Osteoblast (primary cell): ENCODE results near the gene NF2. TPM values are rescaled to one million over a fixed set of nuclear protein-coding genes. Genes with fewer than 3 reads are reported as not detected.

Source experiments
- DNase-seq: peaks from one replicate; pipeline ENCODE4 v3.0.0; 2011; ENCODE audit warnings: low spot score, mixed read lengths; ENCODE audit not compliant: insufficient read length; ENCODE audit errors: missing footprints
- H2AFZ ChIP-seq: 2 replicates; pipeline ENCODE4 v1.6.0; 2011; ENCODE audit warnings: mild to moderate bottlenecking, low read length
- H3K27ac ChIP-seq: 2 replicates; pipeline ENCODE4 v1.5.1; 2011; ENCODE audit warnings: mild to moderate bottlenecking, low read depth, low read length, moderate library complexity
- H3K27me3 ChIP-seq: 2 replicates; pipeline ENCODE4 v1.6.0; 2012; ENCODE audit warnings: mild to moderate bottlenecking, control low read depth, inconsistent platforms, low read length, moderate library complexity; ENCODE audit not compliant: insufficient read depth
- H3K36me3 ChIP-seq: 2 replicates; pipeline ENCODE4 v1.5.1; 2011; ENCODE audit warnings: mild to moderate bottlenecking, low read length, control low read depth, moderate library complexity; ENCODE audit not compliant: insufficient read depth
- H3K4me1 ChIP-seq: 2 replicates; pipeline ENCODE4 v1.5.1; 2011; ENCODE audit warnings: mild to moderate bottlenecking, low read length, control low read depth, moderate library complexity; ENCODE audit not compliant: insufficient read depth
- H3K4me2 ChIP-seq: 2 replicates; pipeline ENCODE4 v1.6.0; 2011; ENCODE audit warnings: mild to moderate bottlenecking, low read length; ENCODE audit not compliant: insufficient read depth
- H3K4me3 ChIP-seq: fragments of 200-600 bp; sonication (generic); 3 replicates; pipeline ENCODE4 v1.5.1; 2012; ENCODE audit warnings: mild to moderate bottlenecking, low read length, inconsistent platforms; ENCODE audit not compliant: insufficient read depth
- H3K79me2 ChIP-seq: 2 replicates; pipeline ENCODE4 v1.6.0; 2012; ENCODE audit warnings: mild to moderate bottlenecking, low read length, control low read depth, inconsistent platforms; ENCODE audit not compliant: insufficient read depth
- H3K9me3 ChIP-seq: 2 replicates; pipeline ENCODE4 v1.5.1; 2011; ENCODE audit warnings: low read depth, low read length, control low read depth
- H4K20me1 ChIP-seq: 2 replicates; pipeline ENCODE4 v1.6.0; 2012; ENCODE audit warnings: mild to moderate bottlenecking, low read length, control low read depth; ENCODE audit not compliant: insufficient read depth
- CTCF ChIP-seq: IDR thresholded peaks from 2 replicates; pipeline ENCODE4 v1.5.1; 2011; ENCODE audit warnings: mild to moderate bottlenecking, low read depth, low read length, moderate library complexity; ENCODE audit errors: extremely low read depth
- total RNA-seq: library from RNA; depleted of rRNA; stranded (reverse); fragments of >200 nt; gene quantifications from 2 replicates; pipeline ENCODE4 v1.2.3, GENCODE V29; 2012

The NF2 gene
- total RNA-seq, 1 donor: 72.7 TPM

GRCh38 chr22:29703569-29704195, 100.2 kb downstream of the NF2 start:
- Histone ChIP-seq H3K79me2 (no peaks in the 10 kb centered on the region), H3K36me3 (no peaks in the 10 kb centered on the region), H3K4me1 (peaks cover 23% of the 10 kb centered on the region), H3K4me2 (no peak overlapping the region), H4K20me1 (peaks cover 9% of the 10 kb centered on the region), H3K27me3 (peaks cover 13% of the 10 kb centered on the region), H3K4me3 (no peak overlapping the region), H2AFZ (no peak overlapping the region), H3K9me3 (no peaks in the 10 kb centered on the region), H3K27ac (no peak overlapping the region)
- DNase-seq: peak; percentile 47
- no peak for TF ChIP-seq CTCF

GRCh38 chr22:29704528-29705285, 101.3 kb downstream of the NF2 start:
- Histone ChIP-seq H3K27me3 (peaks cover 13% of the 10 kb centered on the region), H3K27ac (no peak overlapping the region), H4K20me1 (peaks cover 9% of the 10 kb centered on the region), H2AFZ (no peak overlapping the region), H3K4me2 (no peak overlapping the region), H3K4me3 (no peak overlapping the region), H3K36me3 (no peaks in the 10 kb centered on the region), H3K4me1 (peaks cover 21% of the 10 kb centered on the region), H3K9me3 (no peaks in the 10 kb centered on the region), H3K79me2 (no peaks in the 10 kb centered on the region)
- no peak for TF ChIP-seq CTCF
- peak; percentile 91 for DNase-seq

- H4K20me1 ChIP-seq: peaks cover 6% of the 10 kb centered on the region
- TF ChIP-seq CTCF: no peak
Observed at GRCh38 chr22:29705651-29706050, 102.2 kb downstream of the NF2 start.

GRCh38 chr22:29706486-29706885, 103.1 kb downstream of the NF2 start:
- Histone ChIP-seq H2AFZ (no peak overlapping the region), H3K27ac (no peak overlapping the region), H4K20me1 (peaks cover 6% of the 10 kb centered on the region), H3K4me3 (no peak overlapping the region), H3K9me3 (no peaks in the 10 kb centered on the region), H3K4me2 (no peak overlapping the region), H3K27me3 (peaks cover 13% of the 10 kb centered on the region), H3K4me1 (peaks cover 5% of the 10 kb centered on the region), H3K79me2 (no peaks in the 10 kb centered on the region), H3K36me3 (no peaks in the 10 kb centered on the region)
- no peak for DNase-seq
- no peak for TF ChIP-seq CTCF

More at GRCh38 chr22:29705651-29706050, 102.2 kb downstream of the NF2 start:
- DNase-seq: no peak
- Histone ChIP-seq H3K4me1 (peaks cover 12% of the 10 kb centered on the region), H3K27me3 (peaks cover 13% of the 10 kb centered on the region), H3K9me3 (no peaks in the 10 kb centered on the region), H3K79me2 (no peaks in the 10 kb centered on the region), H3K27ac (no peak overlapping the region), H2AFZ (no peak overlapping the region), H3K36me3 (no peaks in the 10 kb centered on the region), H3K4me2 (no peak overlapping the region), H3K4me3 (no peak overlapping the region)
